ENCODE results near the gene STXBP1. TPM values are rescaled to one million over a fixed set of nuclear protein-coding genes. Genes with fewer than 3 reads are reported as not detected.
A peak's percentile ranks its signal among the peaks of the same experiment; 100 is the strongest.

STXBP1 gene
- total RNA-seq, 2 donors from 2014 or later: 4.0 to 8.1 TPM

- peaks cover 4 to 16% of the 10 kb centered on the region in 2 donors for H3K4me1 Mint-ChIP-seq (ENCODE audit: low read depth in 2 of 2)
- no peaks in the 10 kb centered on the region for H3K36me3 Mint-ChIP-seq
- H3K27ac Mint-ChIP-seq: no peak overlapping the region
Observed at GRCh38 chr9:127586096-127586495, 26.0 kb upstream of the STXBP1 start.

GRCh38 chr9:127586537-127586936, 25.5 kb upstream of the STXBP1 start:
- DNase-seq (ENCODE audit: low spot score) (peak; percentile 71), ATAC-seq (peak; percentile 56 to 80)
- Mint-ChIP-seq H3K36me3 (no peaks in the 10 kb centered on the region), H3K9me3 (no peaks in the 10 kb centered on the region), H3K4me3 (no peak overlapping the region), H3K27me3 (peaks cover 0 to 4% of the 10 kb centered on the region in 2 donors), H3K27ac (no peak overlapping the region), H3K4me1 (ENCODE audit: low read depth in 2 of 2) (peaks cover 4 to 16% of the 10 kb centered on the region in 2 donors)

More at GRCh38 chr9:127586096-127586495, 26.0 kb upstream of the STXBP1 start:
- Mint-ChIP-seq H3K27me3 (peaks cover 0 to 4% of the 10 kb centered on the region in 2 donors), H3K9me3 (no peaks in the 10 kb centered on the region), H3K4me3 (no peak overlapping the region)
- no peak for ATAC-seq
- no peak for DNase-seq (ENCODE audit: low spot score)

GRCh38 chr9:127587966-127588365, 24.1 kb upstream of the STXBP1 start:
- no peaks in the 10 kb centered on the region for H3K9me3 Mint-ChIP-seq
- H3K4me3 Mint-ChIP-seq: no peak overlapping the region
- H3K4me1 Mint-ChIP-seq (ENCODE audit: low read depth in 2 of 2): peaks cover 4 to 16% of the 10 kb centered on the region in 2 donors
- ATAC-seq (no peak), DNase-seq (ENCODE audit: low spot score) (no peak)
- H3K27ac Mint-ChIP-seq: no peak overlapping the region
- H3K36me3 Mint-ChIP-seq: no peaks in the 10 kb centered on the region
- H3K27me3 Mint-ChIP-seq: peaks cover 0 to 4% of the 10 kb centered on the region in 2 donors

GRCh38 chr9:127588740-127589506, 23.2 kb upstream of the STXBP1 start:
- H3K27ac Mint-ChIP-seq: no peak overlapping the region
- DNase-seq (ENCODE audit: low spot score) (no peak), ATAC-seq (no peak)
- H3K27me3 Mint-ChIP-seq: peaks cover 0 to 5% of the 10 kb centered on the region in 2 donors
- no peak overlapping the region for H3K4me3 Mint-ChIP-seq
- H3K9me3 Mint-ChIP-seq: no peaks in the 10 kb centered on the region
- peaks cover 4 to 16% of the 10 kb centered on the region in 2 donors for H3K4me1 Mint-ChIP-seq (ENCODE audit: low read depth in 2 of 2)
- no peaks in the 10 kb centered on the region for H3K36me3 Mint-ChIP-seq

- Mint-ChIP-seq H3K27me3 (peaks cover 0 to 6% of the 10 kb centered on the region in 2 donors), H3K9me3 (no peaks in the 10 kb centered on the region), H3K27ac (no peak overlapping the region), H3K4me3 (no peak overlapping the region), H3K36me3 (no peaks in the 10 kb centered on the region), H3K4me1 (ENCODE audit: low read depth in 2 of 2) (peaks cover 4 to 16% of the 10 kb centered on the region in 2 donors)
- no peak for DNase-seq (ENCODE audit: low spot score)
- ATAC-seq: no peak
Observed at GRCh38 chr9:127589955-127590370, 22.1 kb upstream of the STXBP1 start.

GRCh38 chr9:127595611-127596010, 16.5 kb upstream of the STXBP1 start:
- Mint-ChIP-seq H3K4me3 (no peak overlapping the region), H3K36me3 (no peaks in the 10 kb centered on the region), H3K27ac (no peak overlapping the region), H3K4me1 (ENCODE audit: low read depth in 2 of 2) (no peaks in the 10 kb centered on the region), H3K27me3 (peaks cover 0 to 5% of the 10 kb centered on the region in 2 donors), H3K9me3 (no peaks in the 10 kb centered on the region)
- ATAC-seq (no peak), DNase-seq (ENCODE audit: low spot score) (no peak)

GRCh38 chr9:127598839-127599549, 13.1 kb upstream of the STXBP1 start:
- no peaks in the 10 kb centered on the region for H3K36me3 Mint-ChIP-seq
- H3K27ac Mint-ChIP-seq: peak overlapping the region in 1 of 2 donors; percentile 48
- no peak overlapping the region for H3K4me3 Mint-ChIP-seq
- ATAC-seq (no peak), DNase-seq (ENCODE audit: low spot score) (no peak)
- no peaks in the 10 kb centered on the region for H3K4me1 Mint-ChIP-seq (ENCODE audit: low read depth in 2 of 2)
- H3K9me3 Mint-ChIP-seq: no peaks in the 10 kb centered on the region
- peaks cover 0 to 10% of the 10 kb centered on the region in 2 donors for H3K27me3 Mint-ChIP-seq

GRCh38 chr9:127599550-127599891, 12.6 kb upstream of the STXBP1 start:
- H3K27me3 Mint-ChIP-seq: peaks cover 0 to 10% of the 10 kb centered on the region in 2 donors
- H3K4me3 Mint-ChIP-seq: no peak overlapping the region
- no peak overlapping the region for H3K27ac Mint-ChIP-seq
- ATAC-seq (no peak), DNase-seq (ENCODE audit: low spot score) (no peak)
- no peaks in the 10 kb centered on the region for H3K36me3 Mint-ChIP-seq
- H3K9me3 Mint-ChIP-seq: no peaks in the 10 kb centered on the region
- H3K4me1 Mint-ChIP-seq (ENCODE audit: low read depth in 2 of 2): no peaks in the 10 kb centered on the region

- Mint-ChIP-seq H3K4me1 (ENCODE audit: low read depth in 2 of 2) (peaks cover 6% of the 10 kb centered on the region in 2 donors), H3K36me3 (no peaks in the 10 kb centered on the region), H3K27ac (no peak overlapping the region), H3K27me3 (peaks cover 0 to 10% of the 10 kb centered on the region in 2 donors), H3K9me3 (no peaks in the 10 kb centered on the region), H3K4me3 (no peak overlapping the region)
- no peak for ATAC-seq
- DNase-seq (ENCODE audit: low spot score): no peak
Observed at GRCh38 chr9:127603226-127603625, 8.9 kb upstream of the STXBP1 start.

- Mint-ChIP-seq H3K4me3 (no peak overlapping the region), H3K4me1 (ENCODE audit: low read depth in 2 of 2) (peaks cover 8 to 20% of the 10 kb centered on the region in 2 donors), H3K27ac (no peak overlapping the region), H3K9me3 (no peaks in the 10 kb centered on the region), H3K36me3 (no peaks in the 10 kb centered on the region), H3K27me3 (peaks cover 9 to 21% of the 10 kb centered on the region in 2 donors)
- ATAC-seq (no peak), DNase-seq (ENCODE audit: low spot score) (no peak)
Observed at GRCh38 chr9:127606043-127606442, 6.0 kb upstream of the STXBP1 start.

- Mint-ChIP-seq H3K27me3 (peaks cover 13 to 26% of the 10 kb centered on the region in 2 donors), H3K4me1 (ENCODE audit: low read depth in 2 of 2) (peaks cover 19 to 30% of the 10 kb centered on the region in 2 donors), H3K36me3 (no peaks in the 10 kb centered on the region), H3K9me3 (no peaks in the 10 kb centered on the region), H3K4me3 (peak overlapping the region; percentile 79), H3K27ac (no peak overlapping the region)
- DNase-seq (ENCODE audit: low spot score): peak; percentile 76
- ATAC-seq: peak; percentile 61 to 64
Observed at GRCh38 chr9:127608104-127608966, 3.7 kb upstream of the STXBP1 start.

GRCh38 chr9:127611603-127611898, 526 bp upstream of the STXBP1 start:
- Mint-ChIP-seq H3K4me1 (ENCODE audit: low read depth in 2 of 2) (peaks cover 24 to 35% of the 10 kb centered on the region in 2 donors), H3K27ac (peak overlapping the region; percentile 19 to 81), H3K27me3 (peaks cover 32 to 33% of the 10 kb centered on the region in 2 donors), H3K36me3 (no peaks in the 10 kb centered on the region), H3K9me3 (no peaks in the 10 kb centered on the region), H3K4me3 (peak overlapping the region; percentile 98)
- no peak for DNase-seq (ENCODE audit: low spot score)
- ATAC-seq: no peak

GRCh38 chr9:127612939-127613582, 984 bp downstream of the STXBP1 start:
- Mint-ChIP-seq H3K27ac (no peak overlapping the region), H3K36me3 (no peaks in the 10 kb centered on the region), H3K4me1 (ENCODE audit: low read depth in 2 of 2) (peaks cover 20 to 31% of the 10 kb centered on the region in 2 donors), H3K27me3 (peaks cover 32 to 33% of the 10 kb centered on the region in 2 donors), H3K4me3 (peak overlapping the region; percentile 98), H3K9me3 (no peaks in the 10 kb centered on the region)
- no peak for DNase-seq (ENCODE audit: low spot score)
- no peak for ATAC-seq

Measured in natural killer cell treated with Interleukin-12 subunit alpha and Interleukin-12 subunit beta and Interleukin-15 and Interleukin-18, amount 100 ng/mL, for 72 hours (primary cell).